Measurements from ENCODE around the gene FBXO46. TPM values are rescaled to one million over a fixed set of nuclear protein-coding genes. Genes with fewer than 3 reads are reported as not detected.

The FBXO46 gene
- total and polyA plus RNA-seq, 2 of the 13 experiments (the other 11 are each of a cell fraction or from before 2014, with no cell fraction given) = 6.2 to 6.4 TPM

DNA sequence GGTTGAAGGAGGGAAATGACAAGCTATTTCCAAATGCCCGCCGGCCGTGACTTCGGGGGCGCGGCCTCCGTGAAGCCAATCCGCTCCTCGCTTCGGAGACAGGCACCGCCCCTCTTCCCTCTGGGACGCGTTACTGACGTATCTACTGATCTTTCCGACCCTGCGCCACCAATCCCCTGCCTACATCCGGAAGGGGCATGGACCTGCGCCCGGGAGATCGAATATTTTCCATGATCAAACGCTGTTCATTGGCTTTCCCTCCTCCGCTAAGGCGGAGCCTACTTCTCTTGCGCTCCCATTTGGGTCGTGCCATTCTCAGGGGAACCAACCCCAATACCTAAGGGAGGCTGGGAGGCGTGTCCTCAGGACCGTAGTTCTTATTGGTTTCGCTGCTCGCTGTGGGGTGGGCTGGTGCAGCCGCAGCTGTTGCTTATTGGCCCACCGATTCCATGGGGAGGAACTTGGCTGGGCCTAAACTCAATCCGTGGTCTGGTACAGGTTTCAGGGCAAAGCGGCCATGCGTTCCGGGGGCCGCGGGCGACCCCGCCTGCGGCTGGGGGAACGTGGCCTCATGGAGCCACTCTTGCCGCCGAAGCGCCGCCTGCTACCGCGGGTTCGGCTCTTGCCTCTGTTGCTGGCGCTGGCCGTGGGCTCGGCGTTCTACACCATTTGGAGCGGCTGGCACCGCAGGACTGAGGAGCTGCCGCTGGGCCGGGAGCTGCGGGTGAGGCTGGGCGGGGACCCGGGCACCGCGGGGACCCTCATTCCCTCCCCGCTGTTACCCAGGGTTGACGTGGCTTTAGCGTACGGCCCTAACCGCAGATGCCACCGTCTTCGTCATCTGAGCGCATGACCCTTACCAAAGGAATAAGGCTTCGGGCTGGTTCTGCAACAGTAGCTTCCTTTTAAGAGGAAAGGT is 38.2 kb downstream of the FBXO46 start, which contains the start of gene QPCTL (continued):
- TF ChIP-seq ZNF614 (CRISPR knock-in tag; IDR thresholded peaks at IDR 0.05; ENCODE audit: borderline replicate concordance) = no peak
- TF ChIP-seq KDM5B (CRISPR knock-in tag; IDR thresholded peaks at IDR 0.05; ENCODE audit: borderline replicate concordance) = no peak; the same call in 1 of the 2 replicates
- no peak for TF ChIP-seq CENPX (CRISPR knock-in tag; IDR thresholded peaks at IDR 0.05)
- TF ChIP-seq FOXK1 (CRISPR knock-in tag; IDR thresholded peaks at IDR 0.05; ENCODE audit: borderline replicate concordance, low read depth) = no peak
- peak; percentile 28; the same call in 1 of the 2 replicates for TF ChIP-seq ELF3 (CRISPR knock-in tag; IDR thresholded peaks at IDR 0.05)
- TF ChIP-seq ZNF768 (CRISPR knock-in tag; IDR thresholded peaks at IDR 0.05) = 0 out of 2 replicates have a peak, but pooled peaks have one; percentile 33
- peak; percentile 24; the same call in 1 of the 2 replicates for TF ChIP-seq CHD2 (IDR thresholded peaks at IDR 0.05; ENCODE audit: low read depth, low read length)
- TF ChIP-seq, protein P1, sequence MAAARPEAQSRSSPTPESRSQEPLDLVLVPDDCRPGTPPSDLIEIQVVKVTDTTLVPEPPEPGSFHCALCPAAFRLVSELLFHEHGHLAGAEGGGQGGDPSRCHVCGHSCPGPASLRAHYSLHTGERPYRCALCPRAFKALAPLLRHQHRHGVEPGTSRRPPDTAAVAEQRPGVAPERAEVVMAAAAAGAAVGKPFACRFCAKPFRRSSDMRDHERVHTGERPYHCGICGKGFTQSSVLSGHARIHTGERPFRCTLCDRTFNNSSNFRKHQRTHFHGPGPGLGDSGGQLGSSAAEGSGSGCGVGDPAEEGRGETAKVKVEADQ (CRISPR knock-in tag; IDR thresholded peaks at IDR 0.05; ENCODE audit: borderline replicate concordance) = no peak; the same call in 1 of the 2 replicates
- no peak for TF ChIP-seq ZFAT (CRISPR knock-in tag; conservative IDR thresholded peaks at IDR 0.05)
- TF ChIP-seq, protein P2, sequence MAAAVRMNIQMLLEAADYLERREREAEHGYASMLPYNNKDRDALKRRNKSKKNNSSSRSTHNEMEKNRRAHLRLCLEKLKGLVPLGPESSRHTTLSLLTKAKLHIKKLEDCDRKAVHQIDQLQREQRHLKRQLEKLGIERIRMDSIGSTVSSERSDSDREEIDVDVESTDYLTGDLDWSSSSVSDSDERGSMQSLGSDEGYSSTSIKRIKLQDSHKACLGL (CRISPR knock-in tag; IDR thresholded peaks at IDR 0.05) = peak; percentile 95; the same call in 1 of the 2 replicates
- TF ChIP-seq, protein P3, sequence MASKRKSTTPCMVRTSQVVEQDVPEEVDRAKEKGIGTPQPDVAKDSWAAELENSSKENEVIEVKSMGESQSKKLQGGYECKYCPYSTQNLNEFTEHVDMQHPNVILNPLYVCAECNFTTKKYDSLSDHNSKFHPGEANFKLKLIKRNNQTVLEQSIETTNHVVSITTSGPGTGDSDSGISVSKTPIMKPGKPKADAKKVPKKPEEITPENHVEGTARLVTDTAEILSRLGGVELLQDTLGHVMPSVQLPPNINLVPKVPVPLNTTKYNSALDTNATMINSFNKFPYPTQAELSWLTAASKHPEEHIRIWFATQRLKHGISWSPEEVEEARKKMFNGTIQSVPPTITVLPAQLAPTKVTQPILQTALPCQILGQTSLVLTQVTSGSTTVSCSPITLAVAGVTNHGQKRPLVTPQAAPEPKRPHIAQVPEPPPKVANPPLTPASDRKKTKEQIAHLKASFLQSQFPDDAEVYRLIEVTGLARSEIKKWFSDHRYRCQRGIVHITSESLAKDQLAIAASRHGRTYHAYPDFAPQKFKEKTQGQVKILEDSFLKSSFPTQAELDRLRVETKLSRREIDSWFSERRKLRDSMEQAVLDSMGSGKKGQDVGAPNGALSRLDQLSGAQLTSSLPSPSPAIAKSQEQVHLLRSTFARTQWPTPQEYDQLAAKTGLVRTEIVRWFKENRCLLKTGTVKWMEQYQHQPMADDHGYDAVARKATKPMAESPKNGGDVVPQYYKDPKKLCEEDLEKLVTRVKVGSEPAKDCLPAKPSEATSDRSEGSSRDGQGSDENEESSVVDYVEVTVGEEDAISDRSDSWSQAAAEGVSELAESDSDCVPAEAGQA (IDR thresholded peaks at IDR 0.05; ENCODE audit: low read depth) = peak; percentile 37; the same call in 1 of the 2 replicates
- TF ChIP-seq, protein P3 (CRISPR knock-in tag; IDR thresholded peaks at IDR 0.05; ENCODE audit: borderline replicate concordance) = no peak
- TF ChIP-seq ZSCAN9 (CRISPR knock-in tag; IDR thresholded peaks at IDR 0.05; ENCODE audit: borderline replicate concordance) = no peak
- 0 out of 2 replicates have a peak, but pooled peaks have one; percentile 16 for TF ChIP-seq SAFB2 (CRISPR knock-in tag; IDR thresholded peaks at IDR 0.05; ENCODE audit: borderline replicate concordance, low read depth)
- TF ChIP-seq ZNF121 (CRISPR knock-in tag; IDR thresholded peaks at IDR 0.05) = peak; percentile 10; the same call in 1 of the 2 replicates
- TF ChIP-seq SMAD9 (CRISPR knock-in tag; IDR thresholded peaks at IDR 0.05) = no peak
- no peak for TF ChIP-seq MYNN (CRISPR knock-in tag; IDR thresholded peaks at IDR 0.05; ENCODE audit: low read depth)
- no peak for TF ChIP-seq FOXO1 (CRISPR knock-in tag; IDR thresholded peaks at IDR 0.05)
- TF ChIP-seq ZNF709 (CRISPR knock-in tag; IDR thresholded peaks at IDR 0.05) = peak; percentile 74; the same call in 1 of the 2 replicates
- TF ChIP-seq ZNF607 (CRISPR knock-in tag; IDR thresholded peaks at IDR 0.05; ENCODE audit: borderline replicate concordance) = 0 out of 2 replicates have a peak, but pooled peaks have one; percentile 50
- no peak for TF ChIP-seq SRSF9 (IDR thresholded peaks at IDR 0.05; ENCODE audit: borderline replicate concordance, insufficient read depth, low read depth, low read length, poor library complexity, severe bottlenecking)
- no peak for TF ChIP-seq SKI (IDR thresholded peaks at IDR 0.05; ENCODE audit: partially characterized antibody)
